Activated B cell treated with CpG ODN at 0.5 μM for 24 hours (primary cell): ENCODE data around the gene PCOLCE2. TPM values are rescaled to one million over a fixed set of nuclear protein-coding genes. Genes with fewer than 3 reads are reported as not detected.

ENCODE experiments used
- ATAC-seq: fragments of 200-7000 bp; cut with Tn5 transposase; one replicate; pipeline ENCODE4 v1.10.0; 2021; ENCODE audit warnings: low read depth, mild to moderate bottlenecking, moderate library complexity
- CTCF ChIA-PET: fragments of 350-600 bp; sonication (Branson Sonifier 250); formaldehyde crosslinking; loops from one replicate; lab custom pipeline; 2021; ENCODE audit warnings: antibody characterized with exemption; lab: Charles Lee
- POLR2A ChIA-PET: fragments of 350-600 bp; sonication (Branson Sonifier 250); formaldehyde crosslinking; loops from one replicate; lab custom pipeline; 2021; ENCODE audit warnings: antibody characterized with exemption; lab: Charles Lee
- DNase-seq: peaks from one replicate; pipeline ENCODE4 v3.0.0; 2022
- H3K27ac Mint-ChIP-seq: one replicate; pipeline ENCODE4 v1.8.0; 2020; ENCODE audit warnings: mixed read lengths
- H3K27me3 Mint-ChIP-seq: one replicate; pipeline ENCODE4 v1.8.0; 2021; ENCODE audit warnings: mixed read lengths
- H3K36me3 Mint-ChIP-seq: one replicate; pipeline ENCODE4 v1.8.0; 2021; ENCODE audit warnings: low read depth, mixed read lengths
- H3K4me1 Mint-ChIP-seq: one replicate; pipeline ENCODE4 v1.8.0; 2021; ENCODE audit warnings: mixed read lengths
- H3K4me3 Mint-ChIP-seq: one replicate; pipeline ENCODE4 v1.8.0; 2020; ENCODE audit warnings: mild to moderate bottlenecking, mixed read lengths
- H3K9me3 Mint-ChIP-seq: one replicate; pipeline ENCODE4 v1.8.0; 2020; ENCODE audit warnings: mixed read lengths
- CTCF ChIP-seq: fragments of 200-600 bp; IDR thresholded peaks from one replicate; pipeline ENCODE4 v1.8.0; 2022; ENCODE audit warnings: antibody characterized with exemption, mild to moderate bottlenecking
- intact Hi-C: fragments of 100-400 bp; cut with micrococcal nuclease; formaldehyde crosslinking; loops from one replicate; pipeline ENCODE4 v1.15.1; 2024
- total RNA-seq: library from RNA; stranded (reverse); gene quantifications from 2 replicates; pipeline ENCODE4 v1.2.3, GENCODE V29; 2022

The PCOLCE2 gene
- total RNA-seq, 1 donor from 2014 or later, result not detected

GRCh38 chr3:142828703-142829305 is 60.1 kb downstream of the PCOLCE2 start:
- TF ChIP-seq CTCF, result no peak
- Mint-ChIP-seq H3K4me1 (no peaks in the 10 kb centered on the region), H3K36me3 (no peaks in the 10 kb centered on the region), H3K4me3 (no peak overlapping the region), H3K9me3 (no peaks in the 10 kb centered on the region), H3K27ac (no peak overlapping the region), H3K27me3 (peaks cover 12% of the 10 kb centered on the region)
- ATAC-seq (peak; percentile 75), DNase-seq (no peak)
- POLR2A ChIA-PET, result no interaction called here
- intact Hi-C loops, result loop anchor here (1.0 to 5.0 kb wide), 4 partner anchors 158 to 933 kb away; no protein-coding TSS in a partner anchor
- CTCF ChIA-PET, result interaction anchor here (0.5 to 1.7 kb wide), 8 partner anchors 9 to 1084 kb away, joined by 3 to 4 read pairs (median 4); no protein-coding TSS in a partner anchor

GRCh38 chr3:142819179-142819578 is 69.7 kb downstream of the PCOLCE2 start:
- Mint-ChIP-seq H3K9me3 (no peaks in the 10 kb centered on the region), H3K4me3 (no peak overlapping the region), H3K27me3 (no peaks in the 10 kb centered on the region), H3K27ac (no peak overlapping the region), H3K36me3 (no peaks in the 10 kb centered on the region), H3K4me1 (no peaks in the 10 kb centered on the region)
- CTCF ChIA-PET, result interaction anchor here (1.2 kb wide), 1 partner anchor 9 kb away, joined by 4 read pairs; no protein-coding TSS in a partner anchor
- intact Hi-C loops, result no loop called here
- no peak for TF ChIP-seq CTCF
- ATAC-seq, result no peak
- no peak for DNase-seq
- POLR2A ChIA-PET, result no interaction called here

GRCh38 chr3:142818651-142819050 is 70.2 kb downstream of the PCOLCE2 start:
- Mint-ChIP-seq H3K4me3 (no peak overlapping the region), H3K4me1 (no peaks in the 10 kb centered on the region), H3K27ac (no peak overlapping the region), H3K36me3 (no peaks in the 10 kb centered on the region), H3K27me3 (no peaks in the 10 kb centered on the region), H3K9me3 (no peaks in the 10 kb centered on the region)
- POLR2A ChIA-PET, result no interaction called here
- intact Hi-C loops, result no loop called here
- DNase-seq, result no peak
- CTCF ChIA-PET, result no interaction called here
- no peak for TF ChIP-seq CTCF
- no peak for ATAC-seq

DNA sequence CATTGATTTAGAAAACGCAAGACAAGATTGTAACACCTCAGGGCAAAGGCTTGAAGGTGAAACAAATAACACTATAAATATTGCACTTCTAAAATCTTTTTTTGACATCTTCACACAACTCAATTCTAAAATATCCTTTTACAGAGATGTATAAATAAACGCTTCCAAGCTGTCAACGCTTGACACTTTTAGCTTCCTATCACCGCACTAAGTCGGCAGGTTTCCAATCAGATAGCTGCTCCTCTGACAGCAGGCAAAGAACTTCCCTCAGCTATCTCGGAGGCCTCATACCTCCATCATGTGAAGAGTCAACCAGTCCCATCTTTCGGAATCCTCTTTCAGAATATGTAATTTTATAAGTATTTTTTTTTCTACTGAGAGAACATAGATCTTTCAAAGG is 71.0 kb downstream of the PCOLCE2 start:
- Mint-ChIP-seq H3K4me3 (no peak overlapping the region), H3K4me1 (no peaks in the 10 kb centered on the region), H3K27me3 (no peaks in the 10 kb centered on the region), H3K36me3 (no peaks in the 10 kb centered on the region), H3K27ac (no peak overlapping the region), H3K9me3 (no peaks in the 10 kb centered on the region)
- ATAC-seq, result no peak
- no peak for TF ChIP-seq CTCF
- no peak for DNase-seq
- intact Hi-C loops, result no loop called here
- ChIA-PET CTCF (no interaction called here), POLR2A (no interaction called here)

- DNase-seq, result no peak
These were observed 71.5 kb downstream of the PCOLCE2 start for GRCh38 chr3:142817356-142817755.

More at GRCh38 chr3:142817356-142817755, 71.5 kb downstream of the PCOLCE2 start:
- no peak for TF ChIP-seq CTCF
- H3K9me3 Mint-ChIP-seq, result no peaks in the 10 kb centered on the region
- no peaks in the 10 kb centered on the region for H3K27me3 Mint-ChIP-seq
- no peak for ATAC-seq
- CTCF ChIA-PET, result no interaction called here
- POLR2A ChIA-PET, result interaction anchor here (0.6 kb wide), 1 partner anchor 1272 kb away, joined by 4 read pairs; no protein-coding TSS in a partner anchor
- H3K4me1 Mint-ChIP-seq, result no peaks in the 10 kb centered on the region
- no peak overlapping the region for H3K27ac Mint-ChIP-seq
- intact Hi-C loops, result no loop called here
- no peaks in the 10 kb centered on the region for H3K36me3 Mint-ChIP-seq
- no peak overlapping the region for H3K4me3 Mint-ChIP-seq
